Choroid plexus epithelial cell (primary cell): Measurements from ENCODE around the gene EIF5.

Source experiments
- DNase-seq: peaks from one replicate; pipeline ENCODE4 v3.0.0-alpha.2; 2010; ENCODE audit warnings: low read depth
- H3K4me3 ChIP-seq: 2 replicates; pipeline ENCODE4 v1.5.1; 2011; ENCODE audit warnings: low read depth, mild to moderate bottlenecking, control low read depth, low read length, moderate library complexity
- CTCF ChIP-seq: conservative IDR thresholded peaks from 2 replicates; pipeline ENCODE4 v1.5.1; 2011; ENCODE audit warnings: low read depth, mild to moderate bottlenecking, control low read depth, inconsistent platforms, low read length, moderate library complexity

Gene EIF5

GRCh38 chr14:103298620-103299019 is 35.4 kb upstream of the EIF5 start:
- no peak for TF ChIP-seq CTCF
- DNase-seq, result no peak
- H3K4me3 ChIP-seq, result no peak overlapping the region

GRCh38 chr14:103301512-103302354 is 32.3 kb upstream of the EIF5 start:
- no peak for DNase-seq
- no peak overlapping the region for H3K4me3 ChIP-seq
- no peak for TF ChIP-seq CTCF

GRCh38 chr14:103302966-103303365 is 31.1 kb upstream of the EIF5 start:
- no peak for TF ChIP-seq CTCF
- peak; percentile 28 for DNase-seq
- H3K4me3 ChIP-seq, result no peak overlapping the region

- H3K4me3 ChIP-seq, result no peak overlapping the region
- TF ChIP-seq CTCF, result no peak
- DNase-seq, result no peak
Measured at GRCh38 chr14:103304706-103305105, 29.3 kb upstream of the EIF5 start.

GRCh38 chr14:103308717-103309616 is 25.1 kb upstream of the EIF5 start:
- no peak overlapping the region for H3K4me3 ChIP-seq
- no peak for DNase-seq
- TF ChIP-seq CTCF, result no peak

GRCh38 chr14:103310576-103311095 is 23.4 kb upstream of the EIF5 start:
- no peak for DNase-seq
- H3K4me3 ChIP-seq, result no peak overlapping the region
- no peak for TF ChIP-seq CTCF
